ENCODE data around the gene YWHAG. TPM values are rescaled to one million over a fixed set of nuclear protein-coding genes. Genes with fewer than 3 reads are reported as not detected.

Gene YWHAG
- total and polyA plus RNA-seq, 9 of the 15 experiments (the other 6 are each of a cell fraction or from before 2014, with no cell fraction given), result 30.4 to 246 (median 94.5) TPM

DNA sequence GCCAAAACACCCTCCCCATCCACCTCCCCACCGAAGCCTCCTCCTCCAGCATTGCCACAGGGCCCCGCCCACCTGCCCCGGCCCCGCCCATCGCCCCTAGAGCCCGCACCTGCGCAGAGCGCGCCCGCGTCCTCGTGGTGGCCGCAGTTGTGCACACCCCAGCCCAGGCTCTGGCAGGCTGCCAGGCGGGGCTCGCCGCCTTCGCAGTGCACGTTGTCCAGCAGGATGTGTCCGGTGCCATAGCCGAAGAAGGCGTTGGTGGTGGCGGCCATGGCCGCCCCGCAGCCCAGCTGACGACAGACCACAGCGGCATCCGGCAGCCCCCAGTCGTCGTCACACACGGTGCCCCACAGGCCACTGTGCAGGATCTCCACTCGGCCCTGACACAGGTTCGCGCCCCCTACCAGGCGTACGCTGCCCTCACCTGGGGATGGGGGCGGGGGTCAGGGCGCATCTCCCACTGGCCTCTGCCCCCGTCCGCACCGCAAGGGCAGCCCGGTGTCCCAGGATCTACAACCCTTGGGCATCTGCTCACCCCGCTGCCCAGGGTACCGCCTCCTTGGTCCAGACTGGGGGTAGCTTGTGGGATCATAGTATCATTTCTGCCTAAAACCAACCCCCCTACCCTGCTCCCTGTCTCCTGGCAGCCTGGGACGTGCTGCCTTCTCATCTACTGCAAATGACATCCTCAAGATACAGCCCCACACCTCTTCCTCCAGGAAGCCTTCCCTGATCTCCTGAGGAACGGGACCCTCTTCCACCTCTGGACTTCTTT lies 38.8 kb upstream of the YWHAG start (continued):
- TF ChIP-seq, protein P1, sequence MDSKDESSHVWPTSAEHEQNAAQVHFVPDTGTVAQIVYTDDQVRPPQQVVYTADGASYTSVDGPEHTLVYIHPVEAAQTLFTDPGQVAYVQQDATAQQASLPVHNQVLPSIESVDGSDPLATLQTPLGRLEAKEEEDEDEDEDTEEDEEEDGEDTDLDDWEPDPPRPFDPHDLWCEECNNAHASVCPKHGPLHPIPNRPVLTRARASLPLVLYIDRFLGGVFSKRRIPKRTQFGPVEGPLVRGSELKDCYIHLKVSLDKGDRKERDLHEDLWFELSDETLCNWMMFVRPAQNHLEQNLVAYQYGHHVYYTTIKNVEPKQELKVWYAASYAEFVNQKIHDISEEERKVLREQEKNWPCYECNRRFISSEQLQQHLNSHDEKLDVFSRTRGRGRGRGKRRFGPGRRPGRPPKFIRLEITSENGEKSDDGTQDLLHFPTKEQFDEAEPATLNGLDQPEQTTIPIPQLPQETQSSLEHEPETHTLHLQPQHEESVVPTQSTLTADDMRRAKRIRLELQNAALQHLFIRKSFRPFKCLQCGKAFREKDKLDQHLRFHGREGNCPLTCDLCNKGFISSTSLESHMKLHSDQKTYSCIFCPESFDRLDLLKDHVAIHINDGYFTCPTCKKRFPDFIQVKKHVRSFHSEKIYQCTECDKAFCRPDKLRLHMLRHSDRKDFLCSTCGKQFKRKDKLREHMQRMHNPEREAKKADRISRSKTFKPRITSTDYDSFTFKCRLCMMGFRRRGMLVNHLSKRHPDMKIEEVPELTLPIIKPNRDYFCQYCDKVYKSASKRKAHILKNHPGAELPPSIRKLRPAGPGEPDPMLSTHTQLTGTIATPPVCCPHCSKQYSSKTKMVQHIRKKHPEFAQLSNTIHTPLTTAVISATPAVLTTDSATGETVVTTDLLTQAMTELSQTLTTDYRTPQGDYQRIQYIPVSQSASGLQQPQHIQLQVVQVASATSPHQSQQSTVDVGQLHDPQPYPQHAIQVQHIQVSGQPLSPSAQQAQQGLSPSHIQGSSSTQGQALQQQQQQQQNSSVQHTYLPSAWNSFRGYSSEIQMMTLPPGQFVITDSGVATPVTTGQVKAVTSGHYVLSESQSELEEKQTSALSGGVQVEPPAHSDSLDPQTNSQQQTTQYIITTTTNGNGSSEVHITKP (IDR thresholded peaks at IDR 0.05; ENCODE audit: partially characterized antibody), result no peak
- TF ChIP-seq POU5F1 (IDR thresholded peaks at IDR 0.05; ENCODE audit: borderline replicate concordance, low read depth, low read length, partially characterized antibody) (no peak), ZNF57 (CRISPR knock-in tag; IDR thresholded peaks at IDR 0.05) (0 out of 2 replicates have a peak, but pooled peaks have one; percentile 59), KLF6 (CRISPR knock-in tag; IDR thresholded peaks at IDR 0.05; ENCODE audit: borderline replicate concordance) (peak; percentile 33; the same call in 1 of the 2 replicates), CC2D1A (IDR thresholded peaks at IDR 0.05) (no peak), KDM5B (IDR thresholded peaks at IDR 0.05; ENCODE audit: insufficient replicate concordance, low read depth, low read length) (peak; percentile 62), ELF2 (CRISPR knock-in tag; IDR thresholded peaks at IDR 0.05) (no peak), NFIX (CRISPR knock-in tag; IDR thresholded peaks at IDR 0.05; ENCODE audit: low read depth) (peak; percentile 93), GABPB2 (CRISPR knock-in tag; conservative IDR thresholded peaks at IDR 0.05) (0 out of 2 replicates have a peak, but pooled peaks have one; percentile 47), ARID2 (IDR thresholded peaks at IDR 0.05) (no peak), SIN3B (IDR thresholded peaks at IDR 0.05; ENCODE audit: low read depth) (no peak; the same call in 1 of the 2 replicates), IRF2 (CRISPR knock-in tag; IDR thresholded peaks at IDR 0.05) (no peak), TAL1 (IDR thresholded peaks at IDR 0.05) (no peak; the same call in 1 of the 2 replicates), ZNF121 (CRISPR knock-in tag; conservative IDR thresholded peaks at IDR 0.05) (peak; percentile 30; the same call in 1 of the 2 replicates), ZNF3 (CRISPR knock-in tag; IDR thresholded peaks at IDR 0.05) (no peak), ZNF23 (CRISPR knock-in tag; IDR thresholded peaks at IDR 0.05) (peak; percentile 62; the same call in 1 of the 2 replicates), PHF8 (IDR thresholded peaks at IDR 0.05; ENCODE audit: borderline replicate concordance, low read length) (peak; percentile 80; the same call in 1 of the 2 replicates)
- TF ChIP-seq, protein P2, sequence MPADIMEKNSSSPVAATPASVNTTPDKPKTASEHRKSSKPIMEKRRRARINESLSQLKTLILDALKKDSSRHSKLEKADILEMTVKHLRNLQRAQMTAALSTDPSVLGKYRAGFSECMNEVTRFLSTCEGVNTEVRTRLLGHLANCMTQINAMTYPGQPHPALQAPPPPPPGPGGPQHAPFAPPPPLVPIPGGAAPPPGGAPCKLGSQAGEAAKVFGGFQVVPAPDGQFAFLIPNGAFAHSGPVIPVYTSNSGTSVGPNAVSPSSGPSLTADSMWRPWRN (IDR thresholded peaks at IDR 0.05; ENCODE audit: low read depth), result no peak
- TF ChIP-seq, protein P3, sequence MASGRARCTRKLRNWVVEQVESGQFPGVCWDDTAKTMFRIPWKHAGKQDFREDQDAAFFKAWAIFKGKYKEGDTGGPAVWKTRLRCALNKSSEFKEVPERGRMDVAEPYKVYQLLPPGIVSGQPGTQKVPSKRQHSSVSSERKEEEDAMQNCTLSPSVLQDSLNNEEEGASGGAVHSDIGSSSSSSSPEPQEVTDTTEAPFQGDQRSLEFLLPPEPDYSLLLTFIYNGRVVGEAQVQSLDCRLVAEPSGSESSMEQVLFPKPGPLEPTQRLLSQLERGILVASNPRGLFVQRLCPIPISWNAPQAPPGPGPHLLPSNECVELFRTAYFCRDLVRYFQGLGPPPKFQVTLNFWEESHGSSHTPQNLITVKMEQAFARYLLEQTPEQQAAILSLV (tag; IDR thresholded peaks at IDR 0.05), result no peak
- TF ChIP-seq, protein P4, sequence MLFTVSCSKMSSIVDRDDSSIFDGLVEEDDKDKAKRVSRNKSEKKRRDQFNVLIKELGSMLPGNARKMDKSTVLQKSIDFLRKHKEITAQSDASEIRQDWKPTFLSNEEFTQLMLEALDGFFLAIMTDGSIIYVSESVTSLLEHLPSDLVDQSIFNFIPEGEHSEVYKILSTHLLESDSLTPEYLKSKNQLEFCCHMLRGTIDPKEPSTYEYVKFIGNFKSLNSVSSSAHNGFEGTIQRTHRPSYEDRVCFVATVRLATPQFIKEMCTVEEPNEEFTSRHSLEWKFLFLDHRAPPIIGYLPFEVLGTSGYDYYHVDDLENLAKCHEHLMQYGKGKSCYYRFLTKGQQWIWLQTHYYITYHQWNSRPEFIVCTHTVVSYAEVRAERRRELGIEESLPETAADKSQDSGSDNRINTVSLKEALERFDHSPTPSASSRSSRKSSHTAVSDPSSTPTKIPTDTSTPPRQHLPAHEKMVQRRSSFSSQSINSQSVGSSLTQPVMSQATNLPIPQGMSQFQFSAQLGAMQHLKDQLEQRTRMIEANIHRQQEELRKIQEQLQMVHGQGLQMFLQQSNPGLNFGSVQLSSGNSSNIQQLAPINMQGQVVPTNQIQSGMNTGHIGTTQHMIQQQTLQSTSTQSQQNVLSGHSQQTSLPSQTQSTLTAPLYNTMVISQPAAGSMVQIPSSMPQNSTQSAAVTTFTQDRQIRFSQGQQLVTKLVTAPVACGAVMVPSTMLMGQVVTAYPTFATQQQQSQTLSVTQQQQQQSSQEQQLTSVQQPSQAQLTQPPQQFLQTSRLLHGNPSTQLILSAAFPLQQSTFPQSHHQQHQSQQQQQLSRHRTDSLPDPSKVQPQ (CRISPR knock-in tag; IDR thresholded peaks at IDR 0.05; ENCODE audit: borderline replicate concordance), result 0 out of 2 replicates have a peak, but pooled peaks have one; percentile 38
